Stimulated activated CD4-positive, alpha-beta T cell treated with anti-CD3 and anti-CD28 coated beads, Interleukin-15, amount 100 ng/mL, for 1 hour (primary cell): ENCODE data around the gene DNAJA3.
A peak's percentile ranks its signal among the peaks of the same experiment; 100 is the strongest.

Experiments used
- DNase-seq, 2 donors: peaks; one replicate each; pipeline ENCODE4 v3.0.0-alpha.2; 2020; ENCODE audit warnings: low read depth in 1 of 2, low spot score in 1 of 2

DNAJA3 gene

DNA sequence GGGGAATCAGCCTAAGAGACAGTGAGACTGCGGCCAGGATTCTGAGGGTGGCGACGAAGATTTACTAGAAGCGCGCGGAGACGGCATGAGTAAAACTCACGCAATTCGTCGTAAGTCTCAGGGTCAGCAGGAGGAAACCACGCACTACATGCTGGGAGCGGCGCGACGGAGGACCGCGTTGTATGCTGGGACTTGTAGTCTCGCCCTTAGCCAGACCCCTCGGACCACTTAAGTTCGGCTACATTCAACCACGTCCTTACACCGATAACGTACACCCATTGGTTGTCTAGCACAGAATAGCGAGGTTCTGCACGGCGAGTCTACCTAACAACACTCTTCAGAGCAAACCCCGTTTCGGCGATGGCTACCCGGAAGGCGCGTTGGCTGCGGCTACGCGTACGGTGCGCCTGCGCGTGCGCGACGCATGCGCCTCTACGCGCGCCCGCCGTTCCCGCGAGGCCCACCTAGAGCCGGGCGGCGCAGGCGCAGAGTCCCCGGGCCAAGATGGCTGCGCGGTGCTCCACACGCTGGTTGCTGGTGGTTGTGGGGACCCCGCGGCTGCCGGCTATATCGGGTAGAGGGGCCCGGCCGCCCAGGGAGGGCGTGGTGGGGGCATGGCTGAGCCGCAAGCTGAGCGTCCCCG lies at the start of gene DNAJA3:
DNAJA3 (plus strand) TSS at position 491 of the 643 bp plus-strand sequence; CDS start at position 505, 14 bp downstream.
- peak; percentile 86 to 89 for DNase-seq

DNA sequence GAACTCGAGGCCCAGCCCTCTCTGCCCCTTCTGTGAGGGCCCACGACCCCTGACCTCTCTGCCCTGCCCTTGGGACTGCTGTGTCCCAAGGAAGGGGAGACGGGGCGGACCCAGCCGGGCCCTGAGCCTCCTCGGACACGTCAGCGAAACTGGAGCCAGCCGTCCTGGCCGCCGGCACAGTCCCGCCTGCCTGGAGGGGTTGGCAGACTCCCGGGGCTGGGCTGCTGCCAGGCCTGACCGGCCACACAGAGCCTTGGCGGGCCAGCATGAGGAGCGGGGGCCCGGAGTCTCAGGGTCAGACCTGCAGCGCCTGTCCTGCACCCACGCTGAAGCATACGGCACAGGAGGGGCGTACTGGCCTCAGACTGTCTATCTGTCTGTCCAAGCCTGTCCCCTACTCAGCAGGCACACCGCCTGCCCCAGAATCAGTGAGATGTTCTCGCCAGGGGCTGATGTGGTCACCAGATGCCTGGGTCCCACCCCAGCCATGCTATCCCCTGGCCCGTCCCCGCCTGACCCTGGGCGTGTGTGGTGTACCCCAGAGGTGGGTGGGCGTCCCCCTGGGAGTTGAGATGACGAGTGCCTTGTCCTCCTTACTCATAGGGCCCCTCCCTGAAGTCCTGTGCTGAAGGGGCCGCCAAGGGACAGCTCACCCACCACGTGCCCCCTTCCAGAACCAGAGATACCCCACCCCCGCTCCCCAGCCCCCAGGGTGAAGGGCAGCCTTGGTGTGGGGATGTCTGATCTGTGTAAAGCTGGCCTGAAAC lies 49.4 kb upstream of the DNAJA3 start:
- no peak for DNase-seq

DNA sequence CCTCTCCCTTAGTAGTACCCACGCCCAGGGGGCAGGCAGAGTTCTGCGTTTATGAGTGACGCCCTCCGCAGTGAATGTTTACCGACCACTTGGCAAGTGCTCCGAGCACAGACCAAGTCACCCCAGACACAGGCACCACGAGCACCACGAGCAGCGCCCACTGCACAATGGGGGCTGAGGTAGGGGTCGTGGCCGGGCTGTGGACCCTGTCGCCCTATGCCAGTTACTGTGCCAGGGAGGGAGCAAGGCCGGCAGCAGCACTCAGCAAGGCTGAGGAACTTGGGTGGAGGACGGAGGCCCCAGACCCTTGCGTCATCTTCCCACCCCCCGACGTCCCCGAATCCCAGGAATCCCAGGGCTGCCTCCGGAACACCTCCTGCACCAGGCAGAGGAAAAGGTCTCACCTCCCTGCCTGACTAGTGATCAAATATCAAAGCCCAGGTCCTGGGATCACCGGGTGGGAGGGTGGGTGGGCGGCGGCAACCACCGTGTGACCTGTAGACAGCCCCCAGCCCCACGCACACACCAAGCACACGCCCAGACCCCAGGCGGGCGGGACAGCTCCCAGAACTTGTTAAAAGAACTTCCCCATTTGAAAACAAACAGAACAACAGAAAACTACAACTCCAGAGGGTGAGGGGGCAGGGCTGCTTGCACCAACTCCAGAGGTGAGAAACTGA lies 48.6 kb upstream of the DNAJA3 start:
- DNase-seq = no peak

DNA sequence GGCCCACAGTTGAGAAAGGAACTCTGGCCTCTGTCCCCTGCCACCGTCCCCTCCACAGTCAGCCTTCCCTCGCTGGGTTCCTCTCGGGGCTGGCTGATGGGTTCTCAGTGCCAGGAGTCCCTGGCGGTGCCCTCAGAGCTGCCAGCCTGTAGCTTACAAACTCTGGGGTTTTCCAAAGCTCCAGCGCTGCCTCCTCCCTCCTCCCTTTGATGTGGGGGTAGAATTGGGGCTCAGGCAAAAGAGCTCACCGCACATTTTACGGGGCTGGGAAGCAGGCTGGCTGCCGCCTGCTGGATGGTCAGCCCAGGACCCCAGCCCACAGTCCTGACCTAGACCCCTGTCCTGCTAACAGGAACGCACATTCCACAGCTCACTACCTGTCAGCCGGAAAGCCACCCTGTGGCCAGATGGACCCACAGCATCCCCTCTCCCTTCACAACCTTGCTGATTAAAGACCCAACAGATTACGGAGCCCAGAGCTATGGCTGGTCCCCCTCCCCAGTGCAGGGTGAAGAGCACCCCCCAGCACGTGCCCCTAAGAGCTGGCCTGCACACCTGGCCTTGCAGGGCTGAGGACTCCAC lies 48.0 kb upstream of the DNAJA3 start:
- DNase-seq = no peak

DNA sequence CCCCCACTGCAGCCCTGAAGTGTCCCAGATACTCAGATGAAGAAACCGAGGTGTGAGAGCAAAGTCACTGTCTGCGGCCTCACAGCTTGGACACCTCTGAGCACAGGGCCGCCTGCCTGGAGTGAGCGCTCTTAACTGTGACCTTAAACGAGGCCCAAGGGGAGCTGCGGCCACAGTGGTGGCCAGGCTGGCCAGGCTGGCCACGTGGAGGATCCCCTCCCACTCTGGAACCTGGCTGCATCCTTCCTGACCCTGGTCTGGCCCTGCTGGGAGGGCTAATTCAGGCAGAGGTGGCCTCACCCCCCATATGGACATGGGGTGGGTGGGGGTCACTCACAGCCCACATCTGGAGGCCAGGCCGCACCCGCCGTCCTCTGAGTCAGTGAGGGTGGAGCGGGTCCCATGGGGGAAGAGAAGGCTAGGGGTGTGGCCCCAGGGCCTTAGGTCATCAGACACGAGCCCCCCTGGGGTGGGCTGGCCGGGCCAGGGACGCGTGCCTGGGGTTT lies 47.5 kb upstream of the DNAJA3 start:
- DNase-seq = no peak

DNA sequence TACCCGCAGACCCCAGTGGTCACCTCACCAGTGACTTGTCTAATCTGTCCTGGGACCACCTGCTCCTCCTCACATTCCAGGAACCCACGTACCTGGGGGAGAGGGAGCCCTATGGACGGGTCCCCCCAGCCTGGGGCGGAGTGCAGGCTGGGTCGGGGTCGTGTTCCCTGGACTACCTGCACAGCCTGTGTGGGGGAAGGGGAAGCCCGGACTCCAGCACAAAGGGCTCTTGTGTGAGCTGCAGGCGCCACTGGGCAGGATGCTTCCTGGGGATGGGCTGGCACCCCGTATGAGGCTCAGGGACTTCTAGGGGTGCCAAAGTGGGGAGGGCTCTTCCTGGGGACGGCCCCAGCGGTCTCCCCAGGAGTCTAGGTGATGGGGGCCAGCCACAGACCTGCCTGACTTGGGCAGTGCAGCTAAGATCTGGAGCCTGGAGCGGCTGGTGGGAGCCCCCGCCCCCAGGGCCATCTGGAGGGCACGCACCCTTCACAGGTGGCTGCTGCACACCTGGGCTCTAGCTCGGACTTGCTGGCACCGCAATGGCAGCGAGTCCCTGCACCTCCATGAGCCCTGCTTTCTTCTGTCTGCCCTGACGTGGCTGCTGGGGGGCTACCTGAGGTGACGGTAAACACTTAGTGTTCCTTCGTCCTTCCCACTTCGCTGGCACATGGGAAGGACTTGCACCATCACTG lies 46.5 kb upstream of the DNAJA3 start:
- DNase-seq = no peak

DNA sequence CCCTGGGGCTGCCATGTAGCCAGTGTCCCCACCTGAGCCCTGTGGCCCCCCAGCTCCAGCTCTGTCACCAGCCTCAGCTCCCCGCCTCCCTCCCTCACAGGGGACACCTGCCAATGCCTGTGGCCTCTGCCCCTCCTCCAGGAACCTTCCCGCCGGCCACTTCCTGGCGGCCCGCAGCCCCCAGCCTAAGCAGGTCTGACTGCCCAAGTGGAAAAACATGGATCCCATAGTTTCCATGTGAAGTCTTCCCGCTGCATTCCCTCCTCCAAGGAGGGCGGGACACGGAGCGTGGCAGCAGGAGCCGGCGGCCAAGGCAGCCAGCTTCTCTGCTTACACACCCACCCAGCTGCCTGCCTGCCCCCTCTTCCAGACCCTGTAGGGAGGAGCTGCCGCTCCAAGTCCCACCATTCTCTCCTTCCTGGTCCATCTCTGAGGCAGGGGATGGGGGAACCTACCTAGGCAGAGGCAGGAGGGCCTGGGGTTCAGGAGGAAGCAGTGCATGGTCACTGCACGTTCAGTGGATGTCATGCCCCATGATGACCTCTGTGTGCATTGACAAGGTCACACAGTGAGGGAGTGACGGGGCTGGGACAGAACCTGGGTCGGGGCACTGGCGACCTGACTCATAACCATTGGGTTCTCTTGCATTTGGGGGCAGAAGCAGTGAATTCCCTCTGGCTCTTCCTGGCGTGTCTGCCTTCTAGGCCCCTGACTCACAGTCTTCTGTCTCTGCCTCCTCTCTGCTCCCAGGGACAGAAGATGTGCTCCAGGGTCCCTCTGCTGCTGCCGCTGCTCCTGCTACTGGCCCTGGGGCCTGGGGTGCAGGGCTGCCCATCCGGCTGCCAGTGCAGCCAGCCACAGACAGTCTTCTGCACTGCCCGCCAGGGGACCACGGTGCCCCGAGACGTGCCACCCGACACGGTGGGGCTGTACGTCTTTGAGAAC lies 45.3 kb upstream of the DNAJA3 start:
- DNase-seq = no peak

DNA sequence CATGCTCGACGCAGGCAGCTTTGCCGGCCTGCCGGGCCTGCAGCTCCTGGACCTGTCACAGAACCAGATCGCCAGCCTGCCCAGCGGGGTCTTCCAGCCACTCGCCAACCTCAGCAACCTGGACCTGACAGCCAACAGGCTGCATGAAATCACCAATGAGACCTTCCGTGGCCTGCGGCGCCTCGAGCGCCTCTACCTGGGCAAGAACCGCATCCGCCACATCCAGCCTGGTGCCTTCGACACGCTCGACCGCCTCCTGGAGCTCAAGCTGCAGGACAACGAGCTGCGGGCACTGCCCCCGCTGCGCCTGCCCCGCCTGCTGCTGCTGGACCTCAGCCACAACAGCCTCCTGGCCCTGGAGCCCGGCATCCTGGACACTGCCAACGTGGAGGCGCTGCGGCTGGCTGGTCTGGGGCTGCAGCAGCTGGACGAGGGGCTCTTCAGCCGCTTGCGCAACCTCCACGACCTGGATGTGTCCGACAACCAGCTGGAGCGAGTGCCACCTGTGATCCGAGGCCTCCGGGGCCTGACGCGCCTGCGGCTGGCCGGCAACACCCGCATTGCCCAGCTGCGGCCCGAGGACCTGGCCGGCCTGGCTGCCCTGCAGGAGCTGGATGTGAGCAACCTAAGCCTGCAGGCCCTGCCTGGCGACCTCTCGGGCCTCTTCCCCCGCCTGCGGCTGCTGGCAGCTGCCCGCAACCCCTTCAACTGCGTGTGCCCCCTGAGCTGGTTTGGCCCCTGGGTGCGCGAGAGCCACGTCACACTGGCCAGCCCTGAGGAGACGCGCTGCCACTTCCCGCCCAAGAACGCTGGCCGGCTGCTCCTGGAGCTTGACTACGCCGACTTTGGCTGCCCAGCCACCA lies 44.4 kb upstream of the DNAJA3 start:
- no peak for DNase-seq

DNA sequence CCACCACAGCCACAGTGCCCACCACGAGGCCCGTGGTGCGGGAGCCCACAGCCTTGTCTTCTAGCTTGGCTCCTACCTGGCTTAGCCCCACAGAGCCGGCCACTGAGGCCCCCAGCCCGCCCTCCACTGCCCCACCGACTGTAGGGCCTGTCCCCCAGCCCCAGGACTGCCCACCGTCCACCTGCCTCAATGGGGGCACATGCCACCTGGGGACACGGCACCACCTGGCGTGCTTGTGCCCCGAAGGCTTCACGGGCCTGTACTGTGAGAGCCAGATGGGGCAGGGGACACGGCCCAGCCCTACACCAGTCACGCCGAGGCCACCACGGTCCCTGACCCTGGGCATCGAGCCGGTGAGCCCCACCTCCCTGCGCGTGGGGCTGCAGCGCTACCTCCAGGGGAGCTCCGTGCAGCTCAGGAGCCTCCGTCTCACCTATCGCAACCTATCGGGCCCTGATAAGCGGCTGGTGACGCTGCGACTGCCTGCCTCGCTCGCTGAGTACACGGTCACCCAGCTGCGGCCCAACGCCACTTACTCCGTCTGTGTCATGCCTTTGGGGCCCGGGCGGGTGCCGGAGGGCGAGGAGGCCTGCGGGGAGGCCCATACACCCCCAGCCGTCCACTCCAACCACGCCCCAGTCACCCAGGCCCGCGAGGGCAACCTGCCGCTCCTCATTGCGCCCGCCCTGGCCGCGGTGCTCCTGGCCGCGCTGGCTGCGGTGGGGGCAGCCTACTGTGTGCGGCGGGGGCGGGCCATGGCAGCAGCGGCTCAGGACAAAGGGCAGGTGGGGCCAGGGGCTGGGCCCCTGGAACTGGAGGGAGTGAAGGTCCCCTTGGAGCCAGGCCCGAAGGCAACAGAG lies 43.5 kb upstream of the DNAJA3 start:
- no peak for DNase-seq

DNA sequence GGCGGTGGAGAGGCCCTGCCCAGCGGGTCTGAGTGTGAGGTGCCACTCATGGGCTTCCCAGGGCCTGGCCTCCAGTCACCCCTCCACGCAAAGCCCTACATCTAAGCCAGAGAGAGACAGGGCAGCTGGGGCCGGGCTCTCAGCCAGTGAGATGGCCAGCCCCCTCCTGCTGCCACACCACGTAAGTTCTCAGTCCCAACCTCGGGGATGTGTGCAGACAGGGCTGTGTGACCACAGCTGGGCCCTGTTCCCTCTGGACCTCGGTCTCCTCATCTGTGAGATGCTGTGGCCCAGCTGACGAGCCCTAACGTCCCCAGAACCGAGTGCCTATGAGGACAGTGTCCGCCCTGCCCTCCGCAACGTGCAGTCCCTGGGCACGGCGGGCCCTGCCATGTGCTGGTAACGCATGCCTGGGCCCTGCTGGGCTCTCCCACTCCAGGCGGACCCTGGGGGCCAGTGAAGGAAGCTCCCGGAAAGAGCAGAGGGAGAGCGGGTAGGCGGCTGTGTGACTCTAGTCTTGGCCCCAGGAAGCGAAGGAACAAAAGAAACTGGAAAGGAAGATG lies 42.8 kb upstream of the DNAJA3 start:
- no peak for DNase-seq

DNA sequence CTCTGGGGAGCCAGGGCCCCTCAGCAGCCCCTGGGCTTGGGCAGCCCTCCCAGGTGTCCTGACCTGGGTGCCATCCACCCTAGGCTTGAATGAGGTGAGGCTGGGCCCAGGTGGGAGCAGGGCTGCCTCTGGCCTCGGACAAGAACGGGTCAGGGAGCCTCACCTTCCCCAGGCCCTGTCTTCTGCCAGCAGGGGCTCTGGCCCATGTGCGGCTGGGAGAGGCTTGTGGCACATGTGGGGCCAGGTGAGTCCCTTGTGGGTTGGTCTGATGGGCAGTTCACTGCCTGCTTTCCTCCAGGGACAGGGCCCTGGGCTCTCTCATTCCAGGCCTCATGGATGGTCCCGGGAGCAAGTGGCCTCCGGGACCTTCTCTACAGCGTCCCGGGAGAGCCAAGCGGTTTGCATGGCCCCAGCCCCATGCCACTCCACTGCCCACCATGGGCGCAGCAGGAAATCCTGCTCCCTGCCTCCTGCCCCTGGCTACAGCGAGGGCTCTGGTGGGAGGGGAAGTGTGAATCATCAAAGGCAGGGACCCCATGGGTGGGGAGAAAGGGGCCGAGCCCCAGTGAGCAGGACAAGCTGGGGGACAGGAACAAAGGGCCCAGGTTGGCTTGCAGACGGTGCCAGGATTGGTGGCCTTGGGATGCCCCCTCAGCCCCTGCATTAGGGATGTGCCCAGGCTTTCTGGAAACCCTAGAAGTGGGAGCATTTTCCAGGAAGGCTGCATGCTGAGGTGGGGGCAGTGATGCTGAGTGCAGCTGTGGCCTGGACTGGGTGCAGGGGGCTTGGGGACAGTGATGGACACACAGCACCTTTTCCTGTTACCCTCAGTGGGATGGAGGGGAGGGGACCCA lies 41.9 kb upstream of the DNAJA3 start:
- no peak for DNase-seq

DNA sequence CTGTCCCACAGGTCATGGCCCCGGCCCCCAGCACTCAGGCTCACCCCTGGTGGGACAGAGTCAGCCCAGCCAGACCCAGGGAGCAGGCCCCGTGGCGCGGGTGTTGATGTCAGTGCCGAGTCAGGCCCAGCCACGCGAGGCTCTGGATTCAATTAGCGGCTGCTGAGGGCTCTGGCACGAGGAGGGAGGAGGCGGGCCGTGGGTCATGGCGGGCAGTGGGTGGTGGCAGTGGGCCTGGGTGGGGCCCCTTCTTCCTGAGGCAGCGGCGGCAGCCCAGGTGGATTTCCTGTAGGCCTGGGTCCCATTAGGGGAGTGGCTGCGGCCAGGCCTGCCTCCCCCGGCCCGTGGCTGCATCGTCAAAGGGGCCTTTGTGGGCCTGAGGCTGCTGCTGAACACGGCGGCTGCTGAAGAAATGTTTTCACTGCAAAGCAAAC lies 41.1 kb upstream of the DNAJA3 start:
- DNase-seq = no peak

DNA sequence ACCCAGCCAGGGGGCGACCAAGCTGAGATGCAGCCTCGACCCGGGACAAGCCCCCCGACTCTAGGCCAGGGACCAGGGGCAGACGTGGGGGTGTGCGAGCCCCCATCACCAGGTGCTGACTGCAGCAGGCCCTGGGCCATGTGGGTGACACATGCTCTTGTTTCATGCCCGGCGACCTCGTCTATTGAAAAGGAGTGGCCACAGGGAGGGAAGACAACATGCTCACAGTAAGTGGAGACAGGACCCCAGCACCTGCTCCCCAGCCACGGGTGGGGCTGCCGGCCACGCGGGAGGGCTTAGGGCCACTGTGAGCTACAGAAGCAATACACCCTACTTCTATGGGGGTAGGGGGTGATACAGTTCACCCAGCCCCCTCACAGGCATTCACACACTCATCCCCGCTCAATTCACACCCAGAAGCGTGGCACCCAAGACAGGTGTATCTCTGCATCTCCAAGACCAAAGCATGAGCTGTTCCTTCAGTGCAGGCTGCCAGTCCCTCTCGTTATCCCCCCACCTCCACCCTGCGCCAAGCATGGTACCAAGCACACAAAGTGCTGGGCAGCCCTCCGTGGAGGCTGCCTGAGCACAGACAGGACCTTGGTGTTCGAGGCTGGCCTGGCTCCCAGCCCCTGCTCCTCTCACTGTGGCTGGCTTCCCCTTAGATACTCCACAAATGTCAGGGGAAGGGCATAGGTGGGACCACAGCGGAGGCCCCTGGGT lies 40.4 kb upstream of the DNAJA3 start:
- no peak for DNase-seq

DNA sequence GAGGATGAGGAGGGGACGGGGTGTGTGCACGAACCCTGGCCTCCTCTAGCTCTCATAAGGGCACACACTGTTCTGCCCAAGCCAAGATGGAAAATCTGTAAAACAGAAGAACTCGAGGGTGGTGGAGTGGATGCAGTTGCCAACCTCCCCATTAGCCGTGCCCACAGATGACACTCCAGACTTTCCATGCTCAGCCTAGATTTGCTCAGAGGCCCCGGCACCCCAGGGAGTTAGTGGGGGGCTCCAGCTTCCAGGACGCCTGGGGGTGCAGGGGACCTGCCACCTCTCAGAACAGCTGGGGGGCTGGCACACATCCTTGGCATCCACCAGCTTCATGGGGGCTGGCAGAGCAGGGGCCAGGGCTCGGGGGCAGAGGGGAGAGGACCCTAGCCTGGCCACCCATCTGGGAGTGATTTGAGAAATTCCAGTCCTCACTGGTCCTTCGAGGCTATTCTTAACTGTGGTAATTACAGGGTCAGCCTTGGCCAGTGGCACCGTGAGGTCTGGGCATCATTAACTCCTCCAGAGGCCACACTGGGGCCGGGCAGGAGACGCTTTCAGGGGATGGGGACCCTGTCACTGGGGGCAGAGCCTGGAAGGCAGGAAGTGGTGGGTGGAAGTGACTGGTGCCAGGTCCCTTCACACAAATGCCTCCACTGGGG lies 39.7 kb upstream of the DNAJA3 start:
- no peak for DNase-seq

DNA sequence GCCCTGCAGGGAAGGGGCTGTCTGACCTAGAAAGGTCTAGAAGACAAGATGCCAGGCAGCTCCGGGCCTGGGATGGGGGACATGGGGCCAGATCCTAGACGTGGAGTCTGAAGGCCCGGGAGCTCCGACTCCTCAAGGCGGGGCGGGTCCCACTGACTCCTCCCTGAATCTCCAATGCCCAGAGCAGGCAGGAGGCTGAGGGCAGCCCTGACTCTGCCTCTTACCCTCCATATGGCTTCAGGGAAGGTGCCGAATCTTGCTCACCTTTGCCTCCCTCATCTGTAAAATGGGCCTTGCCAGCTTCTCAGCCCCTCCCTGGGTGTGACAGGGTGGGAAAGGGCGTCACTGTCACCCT lies 39.2 kb upstream of the DNAJA3 start:
- DNase-seq = no peak
